ENCODE measurements around the gene NUDT8. TPM values are rescaled to one million over a fixed set of nuclear protein-coding genes. Genes with fewer than 3 reads are reported as not detected.

NUDT8 gene
- total RNA-seq, 1 donor from 2014 or later, result 5.8 TPM

DNA sequence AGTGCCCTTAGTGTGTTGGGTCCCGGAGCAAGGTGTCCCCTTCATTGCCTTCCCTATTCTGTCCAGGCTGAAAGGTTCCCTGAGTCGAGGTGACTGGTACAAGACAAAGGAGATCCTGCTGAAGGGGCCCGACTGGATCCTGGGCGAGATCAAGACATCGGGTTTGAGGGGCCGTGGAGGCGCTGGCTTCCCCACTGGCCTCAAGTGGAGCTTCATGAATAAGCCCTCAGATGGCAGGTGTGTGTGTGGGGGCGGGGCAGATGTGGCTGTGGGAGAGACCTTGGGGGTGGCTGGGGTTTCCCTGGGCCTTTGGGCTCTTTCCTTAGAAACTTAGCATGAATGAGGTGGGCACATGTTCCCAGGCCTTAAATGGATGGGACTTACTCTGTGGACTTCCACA, 21.3 kb downstream of the NUDT8 start:
- TF ChIP-seq, protein P1, sequence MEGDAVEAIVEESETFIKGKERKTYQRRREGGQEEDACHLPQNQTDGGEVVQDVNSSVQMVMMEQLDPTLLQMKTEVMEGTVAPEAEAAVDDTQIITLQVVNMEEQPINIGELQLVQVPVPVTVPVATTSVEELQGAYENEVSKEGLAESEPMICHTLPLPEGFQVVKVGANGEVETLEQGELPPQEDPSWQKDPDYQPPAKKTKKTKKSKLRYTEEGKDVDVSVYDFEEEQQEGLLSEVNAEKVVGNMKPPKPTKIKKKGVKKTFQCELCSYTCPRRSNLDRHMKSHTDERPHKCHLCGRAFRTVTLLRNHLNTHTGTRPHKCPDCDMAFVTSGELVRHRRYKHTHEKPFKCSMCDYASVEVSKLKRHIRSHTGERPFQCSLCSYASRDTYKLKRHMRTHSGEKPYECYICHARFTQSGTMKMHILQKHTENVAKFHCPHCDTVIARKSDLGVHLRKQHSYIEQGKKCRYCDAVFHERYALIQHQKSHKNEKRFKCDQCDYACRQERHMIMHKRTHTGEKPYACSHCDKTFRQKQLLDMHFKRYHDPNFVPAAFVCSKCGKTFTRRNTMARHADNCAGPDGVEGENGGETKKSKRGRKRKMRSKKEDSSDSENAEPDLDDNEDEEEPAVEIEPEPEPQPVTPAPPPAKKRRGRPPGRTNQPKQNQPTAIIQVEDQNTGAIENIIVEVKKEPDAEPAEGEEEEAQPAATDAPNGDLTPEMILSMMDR (IDR thresholded peaks at IDR 0.05; ENCODE audit: partially characterized antibody, unreplicated experiment), result no peak
- H3K9me3 Mint-ChIP-seq (ENCODE audit: unreplicated experiment), result peaks cover 6% of the 10 kb centered on the region
- no peaks in the 10 kb centered on the region for H3K36me3 Mint-ChIP-seq (ENCODE audit: unreplicated experiment)
- peak overlapping the region; percentile 20 for H3K4me3 Mint-ChIP-seq (ENCODE audit: unreplicated experiment)
- H3K27ac Mint-ChIP-seq (ENCODE audit: unreplicated experiment), result no peak overlapping the region
- DNase-seq, result no peak
- H3K27me3 Mint-ChIP-seq (ENCODE audit: unreplicated experiment), result peaks cover 8% of the 10 kb centered on the region
- H3K4me1 Mint-ChIP-seq (ENCODE audit: low read depth, unreplicated experiment), result peaks cover 7% of the 10 kb centered on the region

DNA sequence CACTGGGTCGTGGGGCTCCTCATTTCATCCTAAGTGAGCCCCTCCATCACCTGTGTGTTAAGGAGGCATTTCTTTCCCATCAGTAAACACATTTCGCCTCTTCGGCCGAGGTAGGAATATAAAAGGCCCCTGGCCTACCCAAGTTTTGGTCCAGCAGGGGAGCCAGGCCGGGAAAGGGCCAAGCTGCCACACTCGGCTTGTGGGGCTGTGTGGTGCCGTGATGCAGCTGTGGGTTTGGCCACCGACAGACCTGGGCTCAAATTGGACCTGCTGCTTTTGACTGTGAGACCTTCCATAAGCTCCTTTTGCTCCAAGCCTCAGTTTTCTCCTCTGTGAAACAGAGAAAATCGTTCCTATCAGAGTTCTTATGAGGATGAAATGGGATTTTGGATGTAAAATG, 22.2 kb downstream of the NUDT8 start:
- H3K27me3 Mint-ChIP-seq (ENCODE audit: unreplicated experiment), result peaks cover 8% of the 10 kb centered on the region
- no peak for DNase-seq
- peaks cover 14% of the 10 kb centered on the region for H3K4me1 Mint-ChIP-seq (ENCODE audit: low read depth, unreplicated experiment)
- TF ChIP-seq, protein P1 (IDR thresholded peaks at IDR 0.05; ENCODE audit: partially characterized antibody, unreplicated experiment), result no peak
- no peaks in the 10 kb centered on the region for H3K36me3 Mint-ChIP-seq (ENCODE audit: unreplicated experiment)
- H3K4me3 Mint-ChIP-seq (ENCODE audit: unreplicated experiment), result peak overlapping the region; percentile 98
- H3K9me3 Mint-ChIP-seq (ENCODE audit: unreplicated experiment), result peaks cover 6% of the 10 kb centered on the region
- H3K27ac Mint-ChIP-seq (ENCODE audit: unreplicated experiment), result peak overlapping the region; percentile 94

DNA sequence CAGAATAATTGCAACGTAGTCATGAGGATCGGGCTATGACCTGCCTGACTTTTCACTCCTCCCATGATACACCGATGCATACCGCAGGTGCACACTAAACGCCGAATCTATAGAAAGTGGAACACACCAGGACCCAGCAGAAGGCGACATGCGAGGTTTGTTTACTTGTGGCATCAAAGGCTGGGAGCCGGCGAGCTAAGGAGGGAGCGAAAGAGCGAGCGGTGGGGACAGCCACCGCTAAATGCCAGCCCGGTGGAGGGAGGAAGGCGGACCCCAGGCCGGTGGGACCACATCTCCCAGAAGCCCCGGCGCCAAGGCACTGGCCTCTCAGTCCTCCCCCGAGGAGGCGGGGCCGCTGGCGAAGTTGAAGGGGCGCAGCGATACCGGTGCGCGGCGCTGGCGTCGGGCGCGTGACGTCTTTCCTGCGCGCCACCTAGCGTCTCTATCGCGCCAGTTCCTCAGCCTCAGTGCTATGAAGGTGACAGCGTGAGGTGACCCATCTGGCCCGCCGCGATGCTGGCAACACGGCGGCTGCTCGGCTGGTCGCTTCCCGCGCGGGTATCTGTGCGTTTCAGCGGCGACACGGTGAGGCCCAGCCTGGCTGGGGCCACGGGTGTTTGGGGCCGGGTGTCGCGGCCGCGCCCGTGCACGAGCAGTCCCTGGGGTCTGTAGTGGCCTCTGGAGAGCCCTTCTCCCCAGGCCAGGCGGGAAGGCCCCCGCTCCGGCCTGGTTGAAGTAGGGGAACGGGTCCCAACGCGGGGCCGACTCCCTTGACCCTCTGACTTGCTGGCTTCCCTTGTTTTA, 23.0 kb downstream of the NUDT8 start, which contains the start of gene NDUFV1:
NDUFV1 (plus strand) TSS at position 445 of the 804 bp plus-strand sequence; CDS start at position 514, 69 bp downstream.
- H3K36me3 Mint-ChIP-seq (ENCODE audit: unreplicated experiment), result no peaks in the 10 kb centered on the region
- H3K4me3 Mint-ChIP-seq (ENCODE audit: unreplicated experiment), result peak within 1 kb of the TSS; percentile 98
- H3K4me1 Mint-ChIP-seq (ENCODE audit: low read depth, unreplicated experiment), result peaks cover 14% of the 10 kb centered on the region
- peak; percentile 99 for DNase-seq
- peaks cover 6% of the 10 kb centered on the region for H3K9me3 Mint-ChIP-seq (ENCODE audit: unreplicated experiment)
- H3K27me3 Mint-ChIP-seq (ENCODE audit: unreplicated experiment), result peaks cover 8% of the 10 kb centered on the region
- peak within 1 kb of the TSS; percentile 94 for H3K27ac Mint-ChIP-seq (ENCODE audit: unreplicated experiment)
- TF ChIP-seq, protein P1 (IDR thresholded peaks at IDR 0.05; ENCODE audit: partially characterized antibody, unreplicated experiment), result peak; percentile 78

DNA sequence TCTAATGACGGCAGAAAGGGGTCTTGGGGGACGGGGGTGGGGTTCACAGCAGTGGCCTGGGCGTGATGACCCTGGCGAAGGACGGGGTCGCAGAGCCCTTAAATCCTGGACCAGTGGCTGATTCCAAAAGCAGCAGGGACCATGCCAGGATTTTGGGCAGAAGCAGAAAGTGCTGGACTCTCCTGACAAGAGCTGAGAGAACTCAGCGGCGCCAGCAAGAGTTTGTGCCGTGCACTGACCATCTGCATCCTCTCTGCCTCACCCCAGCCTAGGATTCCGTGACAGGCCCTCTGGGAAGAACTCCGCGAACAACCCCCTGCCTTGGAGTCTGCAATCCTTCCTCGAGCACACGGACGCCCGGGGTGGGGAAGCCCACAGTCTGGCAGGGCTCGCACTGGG, 23.6 kb downstream of the NUDT8 start:
- Mint-ChIP-seq H3K27ac (ENCODE audit: unreplicated experiment) (no peak overlapping the region), H3K27me3 (ENCODE audit: unreplicated experiment) (peaks cover 8% of the 10 kb centered on the region), H3K4me1 (ENCODE audit: low read depth, unreplicated experiment) (peaks cover 14% of the 10 kb centered on the region), H3K36me3 (ENCODE audit: unreplicated experiment) (no peaks in the 10 kb centered on the region), H3K4me3 (ENCODE audit: unreplicated experiment) (peak overlapping the region; percentile 90), H3K9me3 (ENCODE audit: unreplicated experiment) (peaks cover 6% of the 10 kb centered on the region)
- DNase-seq, result no peak
- TF ChIP-seq, protein P1 (IDR thresholded peaks at IDR 0.05; ENCODE audit: partially characterized antibody, unreplicated experiment), result no peak
